Epithelial cell of prostate (primary cell): ENCODE data around the gene ASPSCR1.

Experiments
- DNase-seq: peaks from one replicate; pipeline ENCODE4 v3.0.0-alpha.2; 2011; ENCODE audit warnings: low read depth, low spot score
- H3K27ac ChIP-seq: fragments of 450-650 bp; 2 replicates; pipeline ENCODE4 v1.5.1; 2017; ENCODE audit warnings: mild to moderate bottlenecking

Gene ASPSCR1

GRCh38 chr17:81958633-81959342 lies 18.6 kb upstream of the ASPSCR1 start:
- no peak for DNase-seq
- no peak overlapping the region for H3K27ac ChIP-seq

DNA sequence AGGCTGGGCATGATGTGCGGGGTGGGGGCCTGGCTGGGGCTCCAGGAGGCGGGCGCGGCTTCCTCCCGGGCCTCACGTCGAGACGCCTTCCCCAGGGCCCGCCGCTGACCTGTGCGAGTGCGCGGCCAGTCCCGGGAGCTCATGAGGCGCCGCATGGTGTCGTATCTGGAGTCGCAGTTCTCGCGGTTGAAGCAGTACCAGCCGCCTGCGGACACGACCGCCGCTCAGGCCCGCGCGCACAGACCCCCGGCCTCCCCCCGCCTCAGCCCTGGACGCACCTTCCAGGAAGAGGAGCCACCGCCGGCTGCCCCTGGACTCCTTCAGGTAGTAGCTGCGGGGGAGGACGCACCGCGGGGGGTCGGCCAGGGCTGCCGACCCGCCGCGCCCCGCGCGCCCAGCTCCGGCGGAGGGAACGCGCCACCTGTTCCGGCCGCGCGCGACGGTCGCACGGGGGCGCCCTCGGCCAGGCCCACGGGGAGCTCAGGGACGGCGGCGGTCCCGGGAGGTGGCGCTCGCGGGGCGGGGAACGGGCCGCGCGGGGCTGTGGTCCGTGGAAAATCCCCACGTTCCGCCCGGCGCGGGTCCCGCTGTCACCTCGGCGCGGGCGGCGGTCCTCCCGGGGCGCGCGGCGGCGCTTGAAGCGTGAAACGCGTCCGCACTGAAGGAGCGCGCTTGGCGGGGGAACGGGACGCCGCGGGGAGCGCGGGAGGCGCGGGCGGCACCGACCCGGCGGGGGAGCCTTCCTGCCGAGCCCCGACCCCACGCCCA lies 17.9 kb upstream of the ASPSCR1 start:
- no peak for DNase-seq
- H3K27ac ChIP-seq: no peak overlapping the region

DNA sequence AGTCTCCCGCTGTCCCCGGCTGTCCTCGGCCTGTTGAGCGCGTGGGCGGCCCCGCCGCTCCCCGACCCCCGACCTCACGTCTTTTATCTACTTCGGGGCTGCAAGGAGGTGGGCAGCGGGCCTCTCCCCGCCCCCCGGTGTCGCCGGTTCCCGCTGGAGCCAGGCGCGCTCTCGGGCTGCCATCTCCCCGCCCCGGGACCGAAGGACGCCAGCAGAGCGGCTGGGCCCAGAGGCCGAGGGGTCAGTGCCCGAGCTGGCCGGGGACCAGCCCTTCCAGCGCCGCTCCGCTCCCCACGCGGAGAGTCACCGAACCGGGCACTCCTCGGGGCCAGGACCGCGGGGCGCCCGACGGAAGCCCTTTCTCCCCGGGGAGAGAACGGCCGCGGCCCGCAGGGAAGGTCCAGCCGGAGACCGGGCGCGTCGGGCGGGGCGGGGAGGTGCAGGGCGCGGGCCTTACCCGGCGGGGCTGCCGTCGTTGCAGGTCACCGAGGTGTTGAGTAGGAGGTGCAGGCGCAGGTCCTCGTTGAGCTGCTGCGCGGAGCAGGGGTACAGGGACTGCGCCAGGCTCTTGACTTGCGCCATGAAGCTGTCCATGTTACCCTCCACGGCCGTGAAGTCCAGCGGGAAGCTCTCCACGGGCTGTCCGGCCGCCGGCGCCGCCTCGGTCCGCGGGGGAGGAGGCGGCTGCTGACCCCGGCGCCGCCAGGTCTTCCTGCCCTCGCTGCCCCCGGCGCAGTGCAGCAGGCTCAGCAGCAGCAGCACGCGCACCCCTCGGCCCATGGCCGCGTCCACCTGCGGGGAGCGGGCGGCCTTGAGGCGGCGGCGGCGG lies 17.1 kb upstream of the ASPSCR1 start:
- DNase-seq: no peak
- no peak overlapping the region for H3K27ac ChIP-seq

DNA sequence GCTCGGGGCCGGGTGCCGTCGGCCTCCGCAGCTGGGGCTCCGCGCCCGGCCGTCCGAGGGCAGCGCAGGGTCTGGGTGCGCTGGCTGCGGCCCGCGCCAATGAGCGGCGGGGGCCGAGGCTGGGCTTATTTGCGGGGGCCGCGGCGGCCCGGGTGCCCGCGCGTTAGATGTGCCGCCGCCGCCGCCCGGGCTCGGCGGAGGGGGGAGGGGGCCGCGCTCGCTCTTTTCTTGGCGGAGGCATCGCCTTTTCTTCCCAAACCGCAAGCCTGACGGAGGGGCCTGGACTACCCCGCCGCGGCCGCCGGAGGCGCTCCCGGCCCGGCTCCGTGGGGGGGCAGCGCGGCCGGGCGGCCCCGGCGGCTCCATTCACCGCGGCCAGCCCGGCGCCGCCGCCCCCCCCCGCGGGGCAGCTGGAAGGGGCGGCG lies 16.3 kb upstream of the ASPSCR1 start, which contains the start of gene NOTUM:
Gene NOTUM (minus strand): TSS at position 101 of the 425 bp plus-strand sequence. CDS start 278 bp downstream, outside the sequence.
- H3K27ac ChIP-seq: no peak within 1 kb of the TSS
- DNase-seq: no peak

DNA sequence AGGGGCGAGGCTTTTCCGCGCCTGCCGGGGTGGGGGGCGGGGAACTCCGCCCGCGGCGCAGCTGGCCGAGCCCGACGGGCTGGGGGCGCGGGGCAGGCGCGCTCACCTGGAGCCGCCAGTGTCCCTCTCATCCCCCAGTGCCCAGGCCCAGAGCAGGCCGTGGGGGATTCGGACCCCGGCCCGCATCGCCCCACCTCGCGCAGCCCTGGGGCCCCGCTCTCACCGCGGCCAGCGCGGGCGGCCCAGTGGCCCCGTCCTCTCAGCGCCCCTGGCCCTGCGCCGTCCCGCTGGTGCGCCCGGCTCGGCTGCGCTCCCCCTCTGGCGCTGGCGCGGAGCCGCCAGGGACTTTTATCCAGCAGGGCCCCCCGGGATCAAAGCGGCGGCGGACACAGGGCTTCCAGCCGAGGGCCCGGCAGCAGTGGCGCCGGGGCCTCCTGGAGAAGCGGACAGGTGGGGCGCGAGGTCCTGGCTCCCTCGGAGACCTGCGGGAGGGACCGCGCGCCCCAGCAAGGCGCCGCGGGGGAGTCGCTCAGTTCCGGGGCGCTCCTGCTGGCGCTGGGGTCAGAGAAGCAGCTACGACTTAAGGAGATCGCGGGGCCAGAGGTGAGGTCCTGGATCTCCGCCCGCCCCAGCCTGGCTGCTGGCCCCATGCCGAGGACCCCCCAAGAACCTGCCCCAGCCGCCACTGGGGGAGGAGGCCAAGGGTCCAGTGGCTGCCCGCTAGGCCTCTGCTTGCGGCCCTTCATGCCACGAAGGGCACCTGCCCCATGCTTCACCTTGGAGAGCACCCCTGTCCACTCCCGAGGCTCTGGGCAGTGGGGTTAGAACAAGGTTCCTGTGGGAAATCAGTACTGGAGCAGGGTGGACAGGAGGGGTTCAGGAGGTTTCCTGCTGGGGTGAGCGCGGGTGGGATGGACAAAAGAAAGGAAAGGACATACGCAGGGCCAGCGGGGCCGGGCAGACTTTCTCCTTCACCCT lies 15.6 kb upstream of the ASPSCR1 start:
- DNase-seq: no peak
- H3K27ac ChIP-seq: no peak overlapping the region

DNA sequence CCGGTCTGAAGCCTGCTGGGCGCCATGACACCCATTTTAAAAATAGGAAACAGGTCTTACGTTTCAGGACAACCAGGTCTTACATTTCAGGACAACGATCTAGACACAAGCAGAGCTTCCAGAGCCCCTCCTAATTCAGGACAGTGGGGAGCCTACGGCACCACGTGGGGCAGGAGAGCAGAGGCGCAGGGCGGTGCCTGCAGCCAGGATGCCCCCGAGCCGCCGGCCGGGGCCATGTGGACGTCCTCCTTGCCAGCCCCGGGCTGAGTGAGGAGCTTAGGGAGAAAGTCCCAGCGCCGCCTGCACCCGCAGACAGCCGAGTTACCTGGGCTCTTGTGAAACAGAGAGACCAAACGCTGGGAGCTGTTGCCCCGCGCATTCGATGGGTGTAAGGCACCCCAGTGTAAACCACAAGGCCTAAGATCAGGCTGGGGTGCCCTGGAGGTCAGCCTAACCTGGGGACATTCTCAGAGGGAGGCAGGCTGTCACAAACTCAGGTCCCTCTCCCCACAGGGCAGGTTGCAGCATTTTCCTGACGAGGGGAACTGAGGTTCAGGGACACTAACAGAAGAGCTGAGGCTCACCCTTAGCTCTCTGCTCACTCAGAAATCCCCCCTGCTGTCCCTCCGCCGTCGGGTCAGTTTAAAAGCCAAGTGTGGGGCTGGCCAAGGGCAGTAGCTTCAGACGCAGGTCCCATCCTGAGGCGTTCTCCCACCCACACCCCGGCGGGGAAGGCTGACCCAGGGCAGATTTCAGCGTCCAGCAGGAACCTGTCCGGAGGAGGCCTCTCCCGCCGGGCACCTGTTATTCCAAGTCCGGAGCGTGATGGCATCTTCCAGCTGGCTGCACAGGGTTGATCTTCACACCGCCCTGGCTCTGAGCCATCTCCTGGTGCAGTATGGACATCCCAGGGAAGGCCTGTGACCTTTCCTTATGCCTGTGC lies 14.7 kb upstream of the ASPSCR1 start:
- no peak for DNase-seq
- no peak overlapping the region for H3K27ac ChIP-seq

GRCh38 chr17:81964081-81964849 lies 13.2 kb upstream of the ASPSCR1 start:
- H3K27ac ChIP-seq: no peak overlapping the region
- no peak for DNase-seq

DNA sequence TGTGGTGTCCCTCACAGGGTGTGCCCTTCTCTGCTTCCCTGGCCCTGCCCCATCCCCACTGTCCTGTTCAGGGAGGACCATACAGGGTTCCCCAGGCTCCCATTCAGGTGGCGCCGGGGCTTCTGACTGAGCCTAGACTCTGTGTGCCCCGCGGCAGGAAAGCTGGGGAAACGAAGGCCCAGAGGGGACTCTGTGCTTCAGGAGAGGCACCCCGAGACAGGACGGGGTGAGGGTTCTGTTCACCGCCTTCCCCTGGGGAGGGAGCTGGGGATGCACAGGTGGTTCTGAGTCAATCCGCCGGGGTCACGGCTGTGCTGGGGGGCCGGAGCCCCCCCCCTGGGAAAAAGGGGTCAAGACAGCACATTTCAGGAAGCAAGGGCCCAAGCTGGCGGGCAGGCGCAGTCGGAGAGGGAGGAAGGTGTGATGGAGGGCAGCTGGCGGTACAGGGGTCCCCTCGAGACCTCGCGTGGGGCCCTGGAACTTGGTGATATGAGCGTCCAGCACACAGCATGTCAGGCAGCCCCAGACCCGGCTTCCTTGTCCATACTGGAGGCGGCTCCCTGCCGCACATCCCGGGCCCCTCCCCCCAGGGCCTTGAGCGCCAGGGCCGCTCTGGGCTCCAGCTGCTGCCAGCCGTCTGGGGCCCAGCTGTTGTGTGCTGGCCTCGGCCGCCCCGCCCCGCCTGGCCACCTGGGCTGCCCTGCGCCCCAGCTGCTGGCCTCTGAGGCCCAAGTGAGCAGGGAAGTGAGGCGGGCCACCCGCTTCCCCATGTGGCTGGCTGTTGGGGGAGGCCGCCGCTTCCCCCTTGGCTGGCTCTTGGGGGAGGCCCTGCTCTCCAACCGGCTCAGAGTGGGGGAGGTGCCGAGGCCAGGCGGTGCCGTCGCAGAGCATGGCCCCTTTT lies 10.8 kb upstream of the ASPSCR1 start:
- no peak for DNase-seq
- no peak overlapping the region for H3K27ac ChIP-seq

GRCh38 chr17:81967244-81967532 lies 10.2 kb upstream of the ASPSCR1 start:
- no peak overlapping the region for H3K27ac ChIP-seq
- no peak for DNase-seq

DNA sequence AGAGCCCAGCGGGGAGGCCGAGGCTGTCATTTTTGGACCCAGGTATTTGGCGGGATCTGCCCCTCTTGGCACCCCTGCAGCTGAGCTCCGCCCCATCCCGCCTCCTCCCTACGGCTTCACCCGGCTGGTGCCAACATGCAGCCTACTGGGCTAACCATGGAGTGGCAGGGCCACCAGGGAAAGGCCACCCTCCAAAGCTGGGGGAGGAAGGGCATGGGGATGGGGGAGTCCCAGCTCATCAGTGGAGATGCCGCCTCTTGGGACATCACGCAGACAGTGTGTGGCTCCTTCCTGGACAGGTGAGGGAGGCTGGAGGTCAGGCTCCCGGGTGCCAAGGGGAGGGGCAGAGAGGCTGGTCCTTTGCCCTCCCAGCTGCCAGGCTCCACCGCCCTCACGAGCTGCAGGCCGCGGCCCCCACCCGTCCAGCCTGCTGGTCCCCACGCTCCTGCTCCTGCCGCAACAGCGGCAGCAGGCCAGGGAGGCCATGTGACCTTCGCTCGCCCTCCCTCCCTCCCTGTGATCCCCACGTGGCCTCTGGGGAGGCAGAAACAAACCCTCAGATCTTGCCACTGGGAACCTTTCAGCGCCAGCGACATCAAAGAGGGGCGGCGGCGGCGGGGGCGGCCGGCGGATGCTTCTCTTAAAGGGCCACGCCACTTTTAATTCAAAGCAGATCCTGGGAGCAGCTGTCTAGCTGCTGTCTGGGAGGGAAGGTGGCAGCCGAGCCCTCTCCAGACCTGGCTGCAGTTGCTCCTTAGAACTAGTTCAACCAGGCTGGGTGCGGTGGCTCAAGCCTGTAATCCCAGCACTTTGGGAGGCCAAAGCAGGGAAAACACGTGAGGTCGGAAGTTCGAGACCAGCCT lies 9.7 kb upstream of the ASPSCR1 start:
- H3K27ac ChIP-seq: no peak overlapping the region
- DNase-seq: no peak

GRCh38 chr17:81968396-81968745 lies 9.1 kb upstream of the ASPSCR1 start:
- DNase-seq: no peak
- no peak overlapping the region for H3K27ac ChIP-seq

- H3K27ac ChIP-seq: no peak overlapping the region
- DNase-seq: no peak
These were observed 8.3 kb upstream of the ASPSCR1 start for GRCh38 chr17:81968850-81969812.

DNA sequence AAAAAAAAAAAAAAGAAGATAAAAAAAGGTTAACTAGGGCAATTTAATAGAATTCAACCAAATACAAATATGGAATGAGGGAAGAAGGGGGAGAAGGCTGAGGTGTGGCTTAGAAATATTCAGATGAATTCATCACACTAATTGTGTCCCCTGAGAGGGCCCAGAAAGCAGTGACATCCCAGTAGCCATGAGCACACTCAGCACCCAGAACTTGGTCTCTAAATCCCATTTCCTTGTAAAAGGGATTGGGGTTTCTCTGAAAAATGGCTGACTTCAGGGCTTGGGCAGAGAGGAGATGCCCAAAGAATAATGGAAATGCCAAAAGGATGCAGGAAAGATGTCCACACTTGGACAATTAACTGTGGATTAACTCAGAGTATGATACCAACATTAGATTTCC lies 4.0 kb upstream of the ASPSCR1 start:
- DNase-seq: no peak
- no peak overlapping the region for H3K27ac ChIP-seq

GRCh38 chr17:81976332-81977210 lies 858 bp upstream of the ASPSCR1 start:
- peak overlapping the region; percentile 67 for H3K27ac ChIP-seq

More at GRCh38 chr17:81976332-81977210, 858 bp upstream of the ASPSCR1 start:
- no peak for DNase-seq
